HepG2 (cell line): ENCODE data around the gene MAGI1.

Experiments
- CREM ChIP-seq, 2 experiments: sonication (generic) in 1 of 2; formaldehyde crosslinking in 1 of 2; IDR thresholded peaks; 2 replicates each; pipeline versions ENCODE4 v1.4.0 to v1.6.1; 2016 to 2020; ENCODE audit warnings: antibody characterized with exemption in 1 of 2, mild to moderate bottlenecking in 1 of 2, missing genetic modification reagents in 1 of 2
- DR1 ChIP-seq: sonication (generic); formaldehyde crosslinking; IDR thresholded peaks from 2 replicates; pipeline ENCODE4 v1.8.0; 2021; ENCODE audit warnings: mild to moderate bottlenecking, missing genetic modification reagents, inconsistent platforms
- FOXA1 ChIP-seq, 2 experiments: fragments of 450-650 bp in 1 of 2; sonication (generic) in 1 of 2; formaldehyde crosslinking in 1 of 2; IDR thresholded peaks; 2 replicates each; pipeline versions ENCODE4 v1.4.0 to v1.6.1; 2016 to 2020; ENCODE audit warnings: missing genetic modification reagents in 1 of 2
- JUN ChIP-seq: sonication (generic); formaldehyde crosslinking; IDR thresholded peaks from 2 replicates; pipeline ENCODE4 v1.4.0; 2020; ENCODE audit warnings: mild to moderate bottlenecking, missing genetic modification reagents
- RAD51 ChIP-seq: fragments of 450-650 bp; IDR thresholded peaks from 2 replicates; pipeline ENCODE4 v1.6.1; 2016; ENCODE audit warnings: borderline replicate concordance
- SIX1 ChIP-seq: sonication (generic); formaldehyde crosslinking; IDR thresholded peaks from 2 replicates; pipeline ENCODE4 v1.4.0; 2020; ENCODE audit warnings: missing genetic modification reagents, borderline replicate concordance

DNA sequence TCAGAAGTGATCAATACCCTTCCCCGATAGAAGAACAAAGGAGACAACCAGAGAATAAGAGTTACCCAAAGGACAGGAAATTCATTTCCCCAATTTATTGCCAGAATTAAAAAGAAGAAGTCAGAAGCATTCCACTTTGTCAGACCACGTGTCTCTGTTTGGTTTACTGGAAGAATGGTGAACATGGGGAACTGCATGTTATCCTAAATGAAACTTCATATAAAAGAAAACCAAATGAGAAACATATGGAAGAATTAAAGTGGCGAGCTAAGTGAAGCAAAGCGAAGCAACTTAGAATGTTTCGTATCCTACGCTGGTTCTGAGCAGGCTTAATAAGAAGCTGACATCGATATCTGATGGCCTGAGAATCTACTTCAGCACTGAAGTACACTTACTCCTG is 190.7 kb downstream of the MAGI1 start:
- TF ChIP-seq FOXA1 (IDR thresholded peaks at IDR 0.05) (no peak), FOXA1 (CRISPR knock-in tag; IDR thresholded peaks at IDR 0.05) (no peak), JUN (no peak), SIX1 (CRISPR knock-in tag) (no peak), RAD51 (no peak), DR1 (CRISPR knock-in tag) (no peak), CREM (IDR thresholded peaks at IDR 0.05) (no peak), CREM (CRISPR knock-in tag; IDR thresholded peaks at IDR 0.05) (no peak)
